Measurements from ENCODE around the gene G6PD. TPM values are rescaled to one million over a fixed set of nuclear protein-coding genes. Genes with fewer than 3 reads are reported as not detected.

G6PD gene
- total and polyA plus RNA-seq, 10 of the 15 experiments (the other 5 are each of a cell fraction or from before 2014, with no cell fraction given) = 1.6 to 62.5 (median 28.4) TPM

- Histone ChIP-seq H3K27me3 (replicated peaks in 1 of 2; ENCODE audit: control insufficient read depth in 2 of 2, insufficient read depth in 2 of 2, low read length in 1 of 2) (no peaks in the 10 kb centered on the region), H2AFZ (ENCODE audit: control insufficient read depth, low read depth, low read length) (no peak overlapping the region), H3K4me1 (ENCODE audit: control insufficient read depth, insufficient read depth, low read length) (peaks cover 7% of the 10 kb centered on the region), H4K20me1 (ENCODE audit: control insufficient read depth, insufficient read depth) (no peaks in the 10 kb centered on the region), H3K9ac (ENCODE audit: control insufficient read depth, insufficient read depth, low read length) (no peak overlapping the region), H3K36me3 (ENCODE audit: control insufficient read depth in 2 of 2, insufficient read depth in 2 of 2, low read length in 1 of 2) (no peaks in the 10 kb centered on the region), H3K79me2 (ENCODE audit: control insufficient read depth, insufficient read depth, low read length) (no peaks in the 10 kb centered on the region), H3K4me3 (no peak overlapping the region), H3K9me3 (replicated peaks; ENCODE audit: control insufficient read depth, insufficient read depth, low read length) (no peaks in the 10 kb centered on the region), H3K27ac (ENCODE audit: control insufficient read depth, insufficient read depth) (no peak overlapping the region), H3K4me2 (ENCODE audit: control insufficient read depth, insufficient read depth) (no peak overlapping the region)
- ChIA-PET RAD21 (ENCODE audit: unreplicated experiment) (no interaction called here), POLR2A (interaction anchor here (0.6 to 0.7 kb wide), 4 partner anchors 12 to 515 kb away, joined by 3 to 11 read pairs (median 3); no protein-coding TSS in a partner anchor), SMC1A (ENCODE audit: uncharacterized antibody, unreplicated experiment) (no interaction called here), CTCF (interaction anchor here (2.6 kb wide), 1 partner anchor 32 kb away, joined by 9 read pairs; no protein-coding TSS in a partner anchor)
- 57% methylated on average over 2 of the region's 6 CpGs for WGBS (ENCODE audit: insufficient coverage, insufficient replicate concordance, low lambda C conversion rate, missing lambda C conversion rate)
- TF ChIP-seq IKZF1 (conservative IDR thresholded peaks at IDR 0.05) (no peak), SP1 (IDR thresholded peaks at IDR 0.05; ENCODE audit: low read depth, low read length) (no peak), FOS (IDR thresholded peaks at IDR 0.05; ENCODE audit: borderline replicate concordance, extremely low read depth, insufficient read length) (no peak), PAX8 (IDR thresholded peaks at IDR 0.05) (no peak), JUNB (IDR thresholded peaks at IDR 0.05) (no peak), MEF2B (IDR thresholded peaks at IDR 0.05; ENCODE audit: partially characterized antibody, poor library complexity, severe bottlenecking) (no peak), TCF7 (IDR thresholded peaks at IDR 0.05; ENCODE audit: borderline replicate concordance) (no peak), RBBP5 (conservative IDR thresholded peaks at IDR 0.05) (no peak), SUPT20H (IDR thresholded peaks at IDR 0.05; ENCODE audit: borderline replicate concordance, control insufficient read depth, low read depth, low read length) (no peak), CBX5 (IDR thresholded peaks at IDR 0.05; ENCODE audit: low read depth) (no peak)
- BruUV-seq (replicated peaks) = no TSS peak
- in situ Hi-C loops (cut with MboI) (no loop called here), intact Hi-C loops (cut with micrococcal nuclease; ENCODE audit: unreplicated experiment) (no loop called here)
- FAIRE-seq (no peak), DNase-seq (ENCODE audit: low read depth, low spot score) (no peak), ATAC-seq (no peak)
These were observed 51.1 kb downstream of the G6PD start for GRCh38 chrX:154495472-154495922.
